SIG-M5 treated with dmso at 0.1 percent for 504 hours (cell line): Measurements from ENCODE around the gene PDE3A.

Experiments used
- DNase-seq: peaks from one replicate; lab custom pipeline; 2025; ENCODE audit not compliant: unreplicated experiment; lab: John Stamatoyannopoulos, UW

PDE3A gene

GRCh38 chr12:20420557-20420956, 52.2 kb downstream of the PDE3A start:
- no peak for DNase-seq

GRCh38 chr12:20421421-20421820, 53.1 kb downstream of the PDE3A start:
- DNase-seq, result no peak

- DNase-seq, result no peak
Observed at GRCh38 chr12:20423557-20423956, 55.2 kb downstream of the PDE3A start.

- no peak for DNase-seq
Observed at GRCh38 chr12:20424841-20425240, 56.5 kb downstream of the PDE3A start.

GRCh38 chr12:20426191-20426590, 57.9 kb downstream of the PDE3A start:
- DNase-seq, result no peak

GRCh38 chr12:20426957-20427356, 58.6 kb downstream of the PDE3A start:
- DNase-seq, result no peak

- no peak for DNase-seq
Observed at GRCh38 chr12:20429852-20430251, 61.5 kb downstream of the PDE3A start.

- DNase-seq, result no peak
Observed at GRCh38 chr12:20432290-20432689, 64.0 kb downstream of the PDE3A start.

- no peak for DNase-seq
Observed at GRCh38 chr12:20434996-20435395, 66.7 kb downstream of the PDE3A start.

- DNase-seq, result no peak
Observed at GRCh38 chr12:20436316-20436715, 68.0 kb downstream of the PDE3A start.

- no peak for DNase-seq
Observed at GRCh38 chr12:20438299-20438779, 70.0 kb downstream of the PDE3A start.

- DNase-seq, result no peak
Observed at GRCh38 chr12:20439626-20440025, 71.3 kb downstream of the PDE3A start.

GRCh38 chr12:20440408-20440807, 72.1 kb downstream of the PDE3A start:
- DNase-seq, result peak; percentile 13

- DNase-seq, result no peak
Observed at GRCh38 chr12:20442322-20442721, 74.0 kb downstream of the PDE3A start.

GRCh38 chr12:20443255-20443654, 74.9 kb downstream of the PDE3A start:
- DNase-seq, result no peak

- no peak for DNase-seq
Observed at GRCh38 chr12:20443792-20444191, 75.5 kb downstream of the PDE3A start.

GRCh38 chr12:20444595-20445170, 76.3 kb downstream of the PDE3A start:
- peak; percentile 54 for DNase-seq

GRCh38 chr12:20445687-20446086, 77.3 kb downstream of the PDE3A start:
- no peak for DNase-seq

GRCh38 chr12:20446836-20447235, 78.5 kb downstream of the PDE3A start:
- DNase-seq, result no peak

- no peak for DNase-seq
Observed at GRCh38 chr12:20448781-20449180, 80.4 kb downstream of the PDE3A start.

GRCh38 chr12:20450591-20451180, 82.3 kb downstream of the PDE3A start:
- DNase-seq, result no peak

- no peak for DNase-seq
Observed at GRCh38 chr12:20451761-20452160, 83.4 kb downstream of the PDE3A start.

GRCh38 chr12:20452496-20453010, 84.2 kb downstream of the PDE3A start:
- DNase-seq, result no peak
